LNCAP (cell line): Measurements from ENCODE around the gene MALL.

Source experiments
- CTCF ChIP-seq: fragments of 450-650 bp; IDR thresholded peaks from 2 replicates; pipeline ENCODE4 v1.5.1; 2017; ENCODE audit warnings: mild to moderate bottlenecking

The MALL gene

GRCh38 chr2:110115291-110116032 is at the start of gene MALL:
Gene MALL (minus strand): TSS chr2:110115822. CDS start chr2:110115792, 30 bp downstream.
- no peak for TF ChIP-seq CTCF

GRCh38 chr2:110157153-110157793 is 41.7 kb upstream of the MALL start:
- TF ChIP-seq CTCF, result peak; percentile 87

GRCh38 chr2:110153416-110153815 is 37.8 kb upstream of the MALL start:
- TF ChIP-seq CTCF, result no peak

GRCh38 chr2:110152943-110153342 is 37.3 kb upstream of the MALL start:
- TF ChIP-seq CTCF, result no peak

- no peak for TF ChIP-seq CTCF
Measured at GRCh38 chr2:110149330-110150220, 34.0 kb upstream of the MALL start.

GRCh38 chr2:110146945-110147332 is 31.3 kb upstream of the MALL start:
- no peak for TF ChIP-seq CTCF

- TF ChIP-seq CTCF, result no peak
Measured at GRCh38 chr2:110146183-110146944, 30.7 kb upstream of the MALL start.
